ENCODE data around the gene PIGS. TPM values are rescaled to one million over a fixed set of nuclear protein-coding genes. Genes with fewer than 3 reads are reported as not detected.

Gene PIGS
- total and polyA plus RNA-seq, 2 donors (not counting 1 experiment from before 2014, with no cell fraction given): 53.7 to 68.4 TPM

DNA sequence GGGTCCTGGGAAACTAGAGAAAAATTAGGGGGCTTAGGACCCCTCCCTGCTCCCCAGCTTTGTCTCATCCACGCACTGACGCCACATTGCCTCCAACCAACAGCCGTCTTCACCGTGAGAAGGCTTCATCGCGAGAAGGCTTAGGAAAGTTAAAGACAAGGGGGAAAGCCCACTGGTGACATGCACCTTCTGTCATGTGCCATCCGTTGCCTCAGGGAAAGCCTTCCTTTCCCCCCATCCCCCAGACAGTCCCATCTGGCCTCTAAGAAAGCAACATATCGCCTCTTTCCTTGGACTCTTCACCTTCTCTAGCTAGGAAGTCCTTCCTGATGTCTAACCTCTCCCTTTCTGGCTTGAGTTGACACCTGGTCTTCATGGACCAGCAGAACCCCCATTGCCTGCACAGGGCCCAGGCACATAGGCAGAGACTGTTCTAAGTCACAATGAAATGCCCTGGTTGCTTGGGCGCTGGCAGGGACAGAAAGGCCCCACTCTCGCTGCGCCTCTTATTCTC, 63.1 kb downstream of the PIGS start:
- peaks cover 17% of the 10 kb centered on the region for H3K27me3 ChIP-seq (ENCODE audit: control insufficient read depth, insufficient read depth, low read length)

GRCh38 chr17:28507567-28508203, 63.6 kb downstream of the PIGS start:
- H3K79me2 ChIP-seq (ENCODE audit: control insufficient read depth, insufficient read depth, low read length): no peaks in the 10 kb centered on the region
- no peak overlapping the region for H3K4me2 ChIP-seq (ENCODE audit: extremely low read depth, insufficient read depth, low read length)
- no peaks in the 10 kb centered on the region for H3K36me3 ChIP-seq (ENCODE audit: control insufficient read depth, insufficient read depth, low read length)
- no peaks in the 10 kb centered on the region for H3K9me3 ChIP-seq (ENCODE audit: control insufficient read depth, insufficient read depth, low read depth, low read length)
- no peak overlapping the region for H2AFZ ChIP-seq (ENCODE audit: low read length)
- no peaks in the 10 kb centered on the region for H3K4me1 ChIP-seq (ENCODE audit: control insufficient read depth, extremely low read depth, insufficient read depth, low read length)
- peaks cover 17% of the 10 kb centered on the region for H3K27me3 ChIP-seq (ENCODE audit: control insufficient read depth, insufficient read depth, low read length)
- no peak overlapping the region for H3K9ac ChIP-seq (ENCODE audit: insufficient read depth, low read length)
- H3K27ac ChIP-seq (ENCODE audit: insufficient read depth, low read length): no peak overlapping the region
- no peak for DNase-seq (ENCODE audit: low read depth in 2 of 2)
- H3K4me3 ChIP-seq (replicated peaks in 1 of 4; ENCODE audit: control extremely low read depth in 1 of 4, insufficient read depth in 1 of 4, low read depth in 3 of 4, low read length in 4 of 4): no peak overlapping the region
- H4K20me1 ChIP-seq (ENCODE audit: control insufficient read depth, extremely low read depth, insufficient read depth, low read length): no peaks in the 10 kb centered on the region
- TF ChIP-seq, protein P1, sequence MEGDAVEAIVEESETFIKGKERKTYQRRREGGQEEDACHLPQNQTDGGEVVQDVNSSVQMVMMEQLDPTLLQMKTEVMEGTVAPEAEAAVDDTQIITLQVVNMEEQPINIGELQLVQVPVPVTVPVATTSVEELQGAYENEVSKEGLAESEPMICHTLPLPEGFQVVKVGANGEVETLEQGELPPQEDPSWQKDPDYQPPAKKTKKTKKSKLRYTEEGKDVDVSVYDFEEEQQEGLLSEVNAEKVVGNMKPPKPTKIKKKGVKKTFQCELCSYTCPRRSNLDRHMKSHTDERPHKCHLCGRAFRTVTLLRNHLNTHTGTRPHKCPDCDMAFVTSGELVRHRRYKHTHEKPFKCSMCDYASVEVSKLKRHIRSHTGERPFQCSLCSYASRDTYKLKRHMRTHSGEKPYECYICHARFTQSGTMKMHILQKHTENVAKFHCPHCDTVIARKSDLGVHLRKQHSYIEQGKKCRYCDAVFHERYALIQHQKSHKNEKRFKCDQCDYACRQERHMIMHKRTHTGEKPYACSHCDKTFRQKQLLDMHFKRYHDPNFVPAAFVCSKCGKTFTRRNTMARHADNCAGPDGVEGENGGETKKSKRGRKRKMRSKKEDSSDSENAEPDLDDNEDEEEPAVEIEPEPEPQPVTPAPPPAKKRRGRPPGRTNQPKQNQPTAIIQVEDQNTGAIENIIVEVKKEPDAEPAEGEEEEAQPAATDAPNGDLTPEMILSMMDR (conservative IDR thresholded peaks at IDR 0.05 in 1 of 2, IDR thresholded peaks at IDR 0.05 in 1 of 2; ENCODE audit: low read depth in 1 of 2, low read length in 2 of 2): no peak
- TF ChIP-seq EZH2 (IDR thresholded peaks at IDR 0.05; ENCODE audit: low read length, missing control alignments): no peak

More for the DNA sequence above, 63.1 kb downstream of the PIGS start:
- Histone ChIP-seq H3K4me3 (replicated peaks in 1 of 4; ENCODE audit: control extremely low read depth in 1 of 4, insufficient read depth in 1 of 4, low read depth in 3 of 4, low read length in 4 of 4) (no peak overlapping the region), H3K79me2 (ENCODE audit: control insufficient read depth, insufficient read depth, low read length) (no peaks in the 10 kb centered on the region), H3K4me1 (ENCODE audit: control insufficient read depth, extremely low read depth, insufficient read depth, low read length) (no peaks in the 10 kb centered on the region), H4K20me1 (ENCODE audit: control insufficient read depth, extremely low read depth, insufficient read depth, low read length) (no peaks in the 10 kb centered on the region), H3K36me3 (ENCODE audit: control insufficient read depth, insufficient read depth, low read length) (no peaks in the 10 kb centered on the region), H3K27ac (ENCODE audit: insufficient read depth, low read length) (no peak overlapping the region), H2AFZ (ENCODE audit: low read length) (no peak overlapping the region), H3K9ac (ENCODE audit: insufficient read depth, low read length) (no peak overlapping the region), H3K4me2 (ENCODE audit: extremely low read depth, insufficient read depth, low read length) (no peak overlapping the region), H3K9me3 (ENCODE audit: control insufficient read depth, insufficient read depth, low read depth, low read length) (no peaks in the 10 kb centered on the region)
- no peak for DNase-seq (ENCODE audit: low read depth in 2 of 2)
- TF ChIP-seq, protein P1 (conservative IDR thresholded peaks at IDR 0.05 in 1 of 2, IDR thresholded peaks at IDR 0.05 in 1 of 2; ENCODE audit: low read depth in 1 of 2, low read length in 2 of 2): no peak
- no peak for TF ChIP-seq EZH2 (IDR thresholded peaks at IDR 0.05; ENCODE audit: low read length, missing control alignments)

DNA sequence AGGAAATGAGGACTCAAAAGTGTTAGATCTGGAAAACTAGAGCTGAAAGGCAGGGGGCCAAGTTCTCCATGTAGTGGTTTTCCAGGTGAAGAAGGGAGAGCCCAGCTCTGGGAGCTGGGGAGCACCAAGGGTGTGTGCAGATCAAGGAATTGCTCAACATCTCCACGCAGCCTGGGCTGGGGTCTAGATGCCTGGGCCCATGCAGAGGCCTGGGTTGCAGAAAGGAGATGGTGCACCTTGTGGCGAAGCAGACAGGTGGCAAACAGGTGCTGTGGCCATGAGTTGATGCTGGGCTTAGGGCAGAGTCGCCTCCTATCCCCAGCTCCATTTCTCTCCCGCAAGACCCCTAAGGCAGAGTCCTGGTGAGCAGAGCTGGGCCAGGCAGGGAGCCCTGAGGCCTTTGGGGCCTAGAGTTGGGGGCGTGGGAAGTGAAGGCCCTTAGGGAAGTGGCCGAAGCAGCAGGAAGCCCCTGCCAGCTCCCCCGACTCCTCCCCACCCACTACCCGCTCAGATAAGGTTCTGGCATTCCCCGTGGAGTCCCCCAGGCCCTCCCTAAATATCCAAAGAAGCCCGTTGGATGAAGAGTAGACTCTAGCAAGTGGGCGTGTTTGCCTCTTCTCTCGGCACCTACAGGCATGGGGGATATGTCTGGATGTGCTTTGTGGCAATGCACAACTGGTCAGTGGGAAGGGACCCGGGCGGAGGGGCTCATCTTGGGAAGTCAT, 64.4 kb downstream of the PIGS start:
- Histone ChIP-seq H3K4me3 (replicated peaks in 1 of 4; ENCODE audit: control extremely low read depth in 1 of 4, insufficient read depth in 1 of 4, low read depth in 3 of 4, low read length in 4 of 4) (no peak overlapping the region), H3K9ac (ENCODE audit: insufficient read depth, low read length) (no peak overlapping the region), H3K36me3 (ENCODE audit: control insufficient read depth, insufficient read depth, low read length) (no peaks in the 10 kb centered on the region), H3K4me1 (ENCODE audit: control insufficient read depth, extremely low read depth, insufficient read depth, low read length) (no peaks in the 10 kb centered on the region), H2AFZ (ENCODE audit: low read length) (no peak overlapping the region), H3K4me2 (ENCODE audit: extremely low read depth, insufficient read depth, low read length) (no peak overlapping the region), H3K79me2 (ENCODE audit: control insufficient read depth, insufficient read depth, low read length) (no peaks in the 10 kb centered on the region), H4K20me1 (ENCODE audit: control insufficient read depth, extremely low read depth, insufficient read depth, low read length) (no peaks in the 10 kb centered on the region), H3K27me3 (ENCODE audit: control insufficient read depth, insufficient read depth, low read length) (peaks cover 18% of the 10 kb centered on the region), H3K9me3 (ENCODE audit: control insufficient read depth, insufficient read depth, low read depth, low read length) (no peaks in the 10 kb centered on the region), H3K27ac (ENCODE audit: insufficient read depth, low read length) (no peak overlapping the region)
- no peak for DNase-seq (ENCODE audit: low read depth in 2 of 2)
- TF ChIP-seq EZH2 (IDR thresholded peaks at IDR 0.05; ENCODE audit: low read length, missing control alignments): no peak
- TF ChIP-seq, protein P1 (conservative IDR thresholded peaks at IDR 0.05 in 1 of 2, IDR thresholded peaks at IDR 0.05 in 1 of 2; ENCODE audit: low read depth in 1 of 2, low read length in 2 of 2): no peak
